ENCODE data around the gene ERRFI1.
"Not testable (repeated sequence)": the region's sequence is repeated elsewhere in the genome, so short reads cannot be mapped to it uniquely, and the experiment has no call there.

ERRFI1 gene

DNA sequence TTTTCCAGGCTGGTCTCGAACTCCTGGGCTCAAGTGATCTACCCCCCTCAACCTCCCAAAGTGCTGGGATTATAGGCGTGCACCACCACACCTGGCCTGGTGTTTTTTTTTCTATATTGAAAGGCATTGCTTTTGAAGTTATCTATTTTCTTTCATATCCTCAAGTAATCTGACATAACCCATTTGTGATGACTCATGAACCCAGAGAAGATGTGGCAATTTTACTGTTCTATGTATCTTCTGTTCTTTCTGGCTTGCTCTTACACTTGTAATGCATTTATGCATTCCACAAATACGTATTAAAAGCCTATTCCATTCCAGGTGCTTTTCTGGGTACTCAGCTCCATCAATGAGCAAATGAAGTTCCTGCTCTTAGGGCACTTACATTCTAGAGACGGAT, 29.9 kb upstream of the ERRFI1 start:
- no peaks in the 10 kb centered on the region for H3K27me3 ChIP-seq (ENCODE audit: low read depth)
- DNase-seq (ENCODE audit: low spot score in 2 of 2): no peak
- H3K4me1 ChIP-seq: no peaks in the 10 kb centered on the region
- no peaks in the 10 kb centered on the region for H3K36me3 ChIP-seq (replicated peaks)
- H3K9me3 ChIP-seq: no peaks in the 10 kb centered on the region
- in situ Hi-C loops (cut with MboI; ENCODE audit: low sequenced_read_pairs): no loop called here
- no peak overlapping the region for H3K4me3 ChIP-seq

DNA sequence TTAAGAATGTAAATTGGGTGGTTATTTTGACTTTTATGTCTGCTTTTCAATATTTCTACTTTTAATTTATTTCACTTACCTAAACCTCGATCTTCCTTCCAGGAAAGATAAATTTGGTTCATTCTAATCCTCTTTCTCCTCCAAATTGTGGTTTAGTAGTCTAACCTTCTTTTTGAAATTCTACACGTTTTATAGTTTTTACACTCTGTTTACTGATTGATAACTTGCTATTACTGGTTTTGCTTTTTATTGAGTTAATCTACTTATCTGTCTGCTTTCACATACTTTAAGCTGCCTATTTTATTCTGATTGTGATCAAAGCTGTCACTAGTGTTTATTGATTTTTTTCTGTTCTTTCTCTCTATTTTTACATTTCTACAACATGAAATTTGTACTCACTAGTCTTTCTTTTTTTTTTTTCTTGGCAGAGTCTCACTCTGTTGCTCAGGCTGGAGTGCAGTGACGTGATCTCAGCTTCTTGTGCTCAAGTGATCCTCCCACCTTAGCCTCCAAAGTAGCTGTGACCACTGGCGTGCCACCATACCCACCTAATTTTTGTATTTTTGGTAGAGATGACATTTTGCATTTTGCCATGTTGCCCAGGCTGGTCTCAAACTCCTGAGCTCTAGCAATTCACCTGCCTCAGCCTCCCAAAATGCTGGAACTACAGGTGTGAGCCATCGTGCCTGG, 27.9 kb upstream of the ERRFI1 start:
- in situ Hi-C loops (cut with MboI; ENCODE audit: low sequenced_read_pairs): no loop called here
- H3K4me3 ChIP-seq: no peak overlapping the region
- H3K9me3 ChIP-seq: no peaks in the 10 kb centered on the region
- DNase-seq (ENCODE audit: low spot score in 2 of 2): peak in 1 of 2 experiments; percentile 12
- H3K4me1 ChIP-seq: no peaks in the 10 kb centered on the region
- H3K27me3 ChIP-seq (ENCODE audit: low read depth): no peaks in the 10 kb centered on the region
- H3K36me3 ChIP-seq (replicated peaks): no peaks in the 10 kb centered on the region

DNA sequence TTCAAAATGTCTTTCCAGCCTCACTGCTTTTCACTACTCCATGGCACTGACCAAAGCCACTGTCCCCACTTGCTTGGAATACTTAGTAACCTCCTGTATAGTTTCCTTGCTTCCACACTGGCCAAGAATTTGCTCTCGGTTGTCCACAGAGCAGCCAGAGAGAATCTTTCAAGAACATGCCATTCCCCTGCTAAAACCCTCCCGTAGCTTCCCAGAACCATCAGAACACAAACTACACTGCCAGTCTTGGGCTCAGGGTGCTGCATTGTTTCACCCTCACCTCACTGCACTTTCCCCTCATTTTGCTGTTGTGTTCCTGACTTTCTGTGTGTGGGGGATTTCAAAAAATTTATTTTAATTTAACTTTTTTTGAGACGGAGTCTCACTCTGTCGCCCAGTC, 25.5 kb upstream of the ERRFI1 start:
- H3K9me3 ChIP-seq: no peaks in the 10 kb centered on the region
- H3K4me1 ChIP-seq: no peaks in the 10 kb centered on the region
- no peaks in the 10 kb centered on the region for H3K36me3 ChIP-seq (replicated peaks)
- no peak for DNase-seq (ENCODE audit: low spot score in 2 of 2)
- no peaks in the 10 kb centered on the region for H3K27me3 ChIP-seq (ENCODE audit: low read depth)
- in situ Hi-C loops (cut with MboI; ENCODE audit: low sequenced_read_pairs): no loop called here
- no peak overlapping the region for H3K4me3 ChIP-seq

DNA sequence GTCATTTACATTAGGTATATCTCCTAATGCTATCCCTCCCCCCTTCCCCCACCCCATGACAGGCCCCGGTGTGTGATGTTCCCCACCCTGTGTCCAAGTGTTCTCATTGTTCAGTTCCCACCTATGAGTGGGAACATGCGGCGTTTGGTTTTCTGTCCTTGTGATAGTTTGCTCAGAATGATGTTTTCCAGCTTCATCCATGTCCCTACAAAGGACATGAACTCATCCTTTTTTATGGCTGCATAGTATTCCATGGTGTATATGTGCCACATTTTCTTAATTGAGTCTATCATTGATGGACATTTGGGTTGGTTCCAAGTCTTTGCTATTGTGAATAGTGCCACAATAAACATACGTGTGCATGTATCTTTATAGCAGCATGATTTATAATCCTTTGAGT, 23.1 kb upstream of the ERRFI1 start:
- in situ Hi-C loops (cut with MboI; ENCODE audit: low sequenced_read_pairs); H3K27me3 ChIP-seq (ENCODE audit: low read depth); H3K9me3 ChIP-seq; H3K4me1 ChIP-seq; H3K4me3 ChIP-seq; H3K36me3 ChIP-seq (replicated peaks); DNase-seq (ENCODE audit: low spot score in 2 of 2): not testable (repeated sequence)

DNA sequence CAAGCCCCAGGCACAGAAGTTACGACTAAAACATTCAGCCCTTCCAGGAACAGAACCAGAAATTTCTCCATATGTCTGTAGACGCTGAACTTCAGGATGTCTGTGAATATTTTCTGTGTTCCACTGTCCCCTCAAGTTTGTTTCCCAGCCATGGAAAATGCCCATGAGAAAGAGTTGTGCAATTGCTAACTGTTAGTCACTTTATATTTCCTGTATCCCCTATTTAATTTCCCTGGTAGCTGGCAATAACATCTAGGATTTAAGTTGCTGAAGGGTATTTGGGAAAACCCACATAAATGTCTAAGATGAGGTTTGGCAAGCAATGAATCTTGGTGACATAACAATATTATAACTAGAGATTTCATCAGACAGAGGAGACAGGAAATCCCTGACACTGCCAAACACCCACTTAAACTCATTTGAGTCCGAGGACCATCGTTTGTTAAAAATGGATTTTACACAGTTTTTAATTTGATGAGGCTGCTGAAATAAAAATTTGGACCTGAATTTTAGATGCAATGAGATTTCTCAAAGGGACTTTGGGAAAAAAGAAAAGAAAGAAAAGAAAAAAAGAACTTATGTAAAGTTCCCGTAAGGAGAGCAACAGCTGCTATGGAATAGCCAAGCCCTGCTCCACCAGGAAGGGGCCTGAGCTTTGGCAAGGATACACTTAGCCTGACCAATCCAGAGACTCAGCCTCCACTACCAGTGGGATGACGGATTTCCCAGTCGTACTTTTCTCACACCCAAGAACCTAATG, 21.8 kb upstream of the ERRFI1 start:
- no peak for DNase-seq (ENCODE audit: low spot score in 2 of 2)
- Histone ChIP-seq H3K4me1 (no peaks in the 10 kb centered on the region), H3K36me3 (replicated peaks) (no peaks in the 10 kb centered on the region), H3K27me3 (ENCODE audit: low read depth) (no peaks in the 10 kb centered on the region), H3K9me3 (no peaks in the 10 kb centered on the region), H3K4me3 (no peak overlapping the region)
- in situ Hi-C loops (cut with MboI; ENCODE audit: low sequenced_read_pairs): no loop called here

DNA sequence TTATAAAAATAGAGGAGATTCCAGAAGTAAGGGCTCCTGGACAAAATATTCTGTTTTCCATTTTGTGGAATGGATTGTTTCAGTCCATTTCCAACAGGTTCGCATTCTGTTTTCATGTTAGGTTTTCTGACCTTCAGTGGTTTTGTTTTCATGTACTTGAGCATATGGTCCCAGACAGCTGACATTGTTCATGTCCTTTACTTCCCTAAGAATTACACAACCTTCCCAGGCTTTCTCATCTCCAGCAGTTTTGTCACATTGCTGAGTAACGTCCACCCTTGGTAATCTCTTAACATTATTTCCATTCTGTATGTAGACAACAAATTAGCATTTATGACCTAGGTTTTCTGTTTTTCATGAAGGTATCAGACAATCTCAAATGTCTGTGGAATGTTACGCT, 21.0 kb upstream of the ERRFI1 start:
- Histone ChIP-seq H3K9me3 (no peaks in the 10 kb centered on the region), H3K27me3 (ENCODE audit: low read depth) (no peaks in the 10 kb centered on the region), H3K36me3 (replicated peaks) (no peaks in the 10 kb centered on the region), H3K4me1 (no peaks in the 10 kb centered on the region), H3K4me3 (no peak overlapping the region)
- in situ Hi-C loops (cut with MboI; ENCODE audit: low sequenced_read_pairs): no loop called here
- no peak for DNase-seq (ENCODE audit: low spot score in 2 of 2)

DNA sequence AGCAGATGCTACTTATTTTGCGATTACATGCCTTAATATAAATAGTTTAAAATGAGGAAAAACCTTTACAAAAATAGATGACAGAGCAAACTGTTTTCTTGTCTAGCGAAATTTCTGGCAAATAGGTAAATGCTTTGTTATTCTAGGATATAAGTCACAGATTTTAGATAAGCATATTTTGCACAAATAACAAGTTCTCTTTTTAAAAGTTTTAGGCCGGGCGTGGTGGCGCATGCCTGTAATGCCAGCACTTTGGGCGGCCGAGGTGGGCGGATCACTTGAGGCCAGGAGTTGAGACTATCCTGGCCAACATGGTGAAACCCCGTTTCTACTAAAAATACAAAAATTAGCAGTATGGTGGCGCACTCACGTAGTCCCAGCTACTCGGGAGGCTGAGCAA, 20.3 kb upstream of the ERRFI1 start:
- in situ Hi-C loops (cut with MboI; ENCODE audit: low sequenced_read_pairs): no loop called here
- H3K36me3 ChIP-seq (replicated peaks): no peaks in the 10 kb centered on the region
- no peaks in the 10 kb centered on the region for H3K27me3 ChIP-seq (ENCODE audit: low read depth)
- no peaks in the 10 kb centered on the region for H3K4me1 ChIP-seq
- H3K4me3 ChIP-seq: no peak overlapping the region
- H3K9me3 ChIP-seq: no peaks in the 10 kb centered on the region
- DNase-seq (ENCODE audit: low spot score in 2 of 2): no peak

DNA sequence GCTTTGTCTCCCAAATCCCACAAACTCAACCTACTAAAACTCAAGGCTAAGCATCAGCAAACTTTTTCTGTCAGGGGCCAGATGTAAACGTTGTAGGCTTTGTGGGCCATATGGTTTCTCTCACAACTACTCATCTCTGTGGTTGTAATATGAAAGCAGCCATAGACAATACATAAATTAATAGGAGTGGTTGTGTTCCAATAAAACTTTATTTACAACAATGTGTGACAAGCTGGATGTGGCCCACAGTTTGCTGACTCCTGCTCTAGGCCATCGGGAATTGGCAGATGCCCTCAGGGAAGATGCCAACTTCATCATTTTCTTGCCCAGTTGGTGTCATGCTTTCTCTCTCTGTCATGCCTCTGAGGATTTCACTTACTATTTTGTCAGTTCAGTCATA, 17.5 kb upstream of the ERRFI1 start:
- no peaks in the 10 kb centered on the region for H3K27me3 ChIP-seq (ENCODE audit: low read depth)
- no peak for DNase-seq (ENCODE audit: low spot score in 2 of 2)
- H3K9me3 ChIP-seq: no peaks in the 10 kb centered on the region
- H3K4me3 ChIP-seq: no peak overlapping the region
- H3K4me1 ChIP-seq: no peaks in the 10 kb centered on the region
- in situ Hi-C loops (cut with MboI; ENCODE audit: low sequenced_read_pairs): no loop called here
- no peaks in the 10 kb centered on the region for H3K36me3 ChIP-seq (replicated peaks)

DNA sequence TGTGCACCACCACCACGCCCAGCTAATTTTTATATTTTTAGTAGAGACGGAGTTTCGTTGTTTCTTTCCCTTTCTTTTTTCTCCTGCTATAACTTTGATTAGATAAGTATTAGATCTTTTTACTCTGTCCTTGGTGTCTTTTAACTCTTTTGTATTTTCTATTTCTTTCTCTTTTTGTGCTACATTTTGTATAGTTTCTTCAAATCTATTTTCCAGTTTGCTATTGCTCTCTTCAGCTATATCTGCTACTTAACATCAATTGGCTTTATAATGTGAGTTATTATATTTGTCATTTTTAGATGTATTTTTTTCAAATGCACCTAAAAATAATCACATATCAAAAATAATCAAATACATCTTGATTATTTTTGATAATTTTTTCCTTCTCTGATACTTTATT, 16.0 kb upstream of the ERRFI1 start:
- in situ Hi-C loops (cut with MboI; ENCODE audit: low sequenced_read_pairs): no loop called here
- H3K27me3 ChIP-seq (ENCODE audit: low read depth): no peaks in the 10 kb centered on the region

DNA sequence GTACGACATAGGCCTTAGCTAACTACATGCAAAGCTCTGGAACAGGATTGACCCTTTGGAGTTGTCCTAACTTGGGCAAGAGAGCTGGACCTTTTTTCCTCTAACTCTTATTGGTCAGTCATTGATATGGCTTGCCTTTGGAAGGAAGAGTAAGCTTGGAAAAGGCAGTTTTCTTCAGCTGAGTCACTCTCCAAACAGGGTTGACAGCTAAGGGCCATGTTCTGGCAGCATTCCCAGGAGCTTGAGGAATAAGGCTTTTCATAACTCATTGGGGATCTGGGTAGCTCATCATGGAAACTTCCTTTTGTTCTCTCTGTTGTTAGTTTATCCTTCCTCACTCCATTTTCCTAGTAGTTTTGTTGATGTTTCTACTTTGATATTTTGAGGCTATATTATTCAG, 14.5 kb upstream of the ERRFI1 start:
- H3K4me3 ChIP-seq: no peak overlapping the region
- H3K27me3 ChIP-seq (ENCODE audit: low read depth): no peaks in the 10 kb centered on the region
- DNase-seq (ENCODE audit: low spot score in 2 of 2): peak; percentile 39 to 58
- no peaks in the 10 kb centered on the region for H3K9me3 ChIP-seq
- H3K4me1 ChIP-seq: no peaks in the 10 kb centered on the region
- in situ Hi-C loops (cut with MboI; ENCODE audit: low sequenced_read_pairs): no loop called here
- no peaks in the 10 kb centered on the region for H3K36me3 ChIP-seq (replicated peaks)

More for the DNA sequence above, 16.0 kb upstream of the ERRFI1 start:
- Histone ChIP-seq H3K4me1 (no peaks in the 10 kb centered on the region), H3K36me3 (replicated peaks) (no peaks in the 10 kb centered on the region), H3K9me3 (no peaks in the 10 kb centered on the region), H3K4me3 (no peak overlapping the region)
- DNase-seq (ENCODE audit: low spot score in 2 of 2): no peak

DNA sequence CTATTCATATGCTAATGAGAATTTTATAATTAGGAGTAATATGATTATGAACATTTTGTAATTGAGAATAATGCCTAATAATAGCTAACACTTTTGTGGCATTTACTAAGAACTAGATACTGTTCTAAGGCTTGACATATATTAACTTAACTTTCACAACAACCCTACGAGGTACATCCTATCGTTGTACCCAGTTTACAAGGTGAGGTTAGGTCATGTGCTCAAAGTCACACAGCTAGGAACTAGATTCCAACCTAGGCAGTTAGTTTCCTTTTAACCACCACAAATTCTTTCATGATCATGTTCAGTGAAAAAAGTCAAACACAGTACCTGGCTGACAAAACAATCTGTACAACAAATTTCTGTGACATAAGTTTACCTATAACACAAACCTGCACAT, 13.0 kb upstream of the ERRFI1 start:
- H3K9me3 ChIP-seq: no peaks in the 10 kb centered on the region
- in situ Hi-C loops (cut with MboI; ENCODE audit: low sequenced_read_pairs): no loop called here
- H3K27me3 ChIP-seq (ENCODE audit: low read depth): no peaks in the 10 kb centered on the region
- no peak for DNase-seq (ENCODE audit: low spot score in 2 of 2)
- H3K4me1 ChIP-seq: no peaks in the 10 kb centered on the region
- H3K36me3 ChIP-seq (replicated peaks): no peaks in the 10 kb centered on the region
- H3K4me3 ChIP-seq: no peak overlapping the region

DNA sequence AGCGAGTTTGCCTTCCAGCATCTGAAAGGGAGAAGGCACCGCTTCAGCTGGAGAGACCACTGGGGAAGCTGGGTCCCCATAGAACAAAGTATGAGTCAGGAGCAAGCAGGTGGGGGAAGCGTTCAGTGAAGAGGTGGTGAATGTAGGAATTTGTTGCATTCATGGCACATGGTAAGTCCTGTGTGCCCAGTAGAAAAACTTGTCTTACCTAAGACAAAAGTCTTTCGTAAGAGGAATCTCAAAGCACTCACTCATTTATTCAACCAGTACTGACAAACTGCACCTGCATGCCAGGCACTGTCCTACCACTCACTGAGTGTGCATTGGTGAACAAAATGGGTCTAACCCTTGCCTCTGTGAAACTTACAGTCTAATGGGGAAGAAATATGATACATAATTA, 9.2 kb upstream of the ERRFI1 start:
- Histone ChIP-seq H3K36me3 (replicated peaks) (no peaks in the 10 kb centered on the region), H3K9me3 (no peaks in the 10 kb centered on the region), H3K4me1 (no peaks in the 10 kb centered on the region), H3K4me3 (no peak overlapping the region), H3K27me3 (ENCODE audit: low read depth) (no peaks in the 10 kb centered on the region; the same call in 1 of the 2 replicates)
- in situ Hi-C loops (cut with MboI; ENCODE audit: low sequenced_read_pairs): no loop called here
- DNase-seq (ENCODE audit: low spot score in 2 of 2): no peak

DNA sequence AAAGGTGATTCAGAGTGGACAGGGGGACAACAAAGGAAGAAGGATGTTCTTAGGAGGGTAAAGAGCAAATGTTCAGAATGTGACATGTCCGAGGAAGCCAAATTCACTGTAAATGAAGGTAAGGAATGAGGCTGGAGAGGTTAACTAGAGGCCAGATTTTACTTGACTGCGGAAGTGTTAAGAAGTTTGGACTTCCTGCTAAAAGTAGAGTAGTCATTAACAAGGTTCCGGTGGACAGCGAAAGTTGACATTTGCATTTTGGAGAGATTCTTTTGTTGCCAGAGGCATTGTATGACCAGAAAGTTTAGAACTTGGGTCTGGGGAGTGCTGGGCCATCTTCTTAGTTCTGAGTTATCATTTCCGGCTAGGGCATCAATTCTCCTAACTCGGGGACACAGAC, 7.2 kb upstream of the ERRFI1 start:
- Histone ChIP-seq H3K4me3 (no peak overlapping the region), H3K4me1 (no peaks in the 10 kb centered on the region), H3K9me3 (no peaks in the 10 kb centered on the region), H3K36me3 (replicated peaks) (no peaks in the 10 kb centered on the region), H3K27me3 (ENCODE audit: low read depth) (peaks cover 15% of the 10 kb centered on the region)
- no peak for DNase-seq (ENCODE audit: low spot score in 2 of 2)
- in situ Hi-C loops (cut with MboI; ENCODE audit: low sequenced_read_pairs): no loop called here

DNA sequence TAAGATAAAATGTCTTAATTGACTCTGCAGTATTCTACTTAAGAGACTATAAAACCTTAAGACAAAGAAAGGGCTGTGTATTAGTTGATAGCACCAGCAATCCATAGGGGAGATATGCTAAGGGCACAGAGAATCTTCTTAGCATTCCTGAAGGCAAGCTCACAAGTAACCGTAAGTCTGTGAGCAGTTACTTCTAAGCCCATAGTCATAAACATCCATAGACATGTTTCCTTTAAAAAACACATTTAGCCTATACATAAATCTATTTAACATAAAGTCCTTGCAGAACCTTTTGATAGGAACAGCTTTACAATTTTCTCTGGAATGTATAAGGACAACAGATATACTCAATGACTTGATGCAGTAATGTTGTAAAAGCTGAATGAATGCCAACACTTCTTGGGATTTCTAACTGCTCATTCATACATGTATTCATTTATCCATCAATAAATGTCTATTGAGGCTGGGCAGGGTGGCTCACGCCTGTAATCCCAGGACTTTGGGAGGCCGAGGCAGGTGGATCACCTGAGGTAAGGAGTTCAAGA, 6.3 kb upstream of the ERRFI1 start:
- DNase-seq (ENCODE audit: low spot score in 2 of 2): no peak
- no peaks in the 10 kb centered on the region for H3K4me1 ChIP-seq
- no peak overlapping the region for H3K4me3 ChIP-seq
- in situ Hi-C loops (cut with MboI; ENCODE audit: low sequenced_read_pairs): no loop called here
- no peaks in the 10 kb centered on the region for H3K36me3 ChIP-seq (replicated peaks)
- no peaks in the 10 kb centered on the region for H3K9me3 ChIP-seq
- peaks cover 19% of the 10 kb centered on the region for H3K27me3 ChIP-seq (ENCODE audit: low read depth)
